ENCODE data around the gene DNLZ.

- TF ChIP-seq, protein P1, sequence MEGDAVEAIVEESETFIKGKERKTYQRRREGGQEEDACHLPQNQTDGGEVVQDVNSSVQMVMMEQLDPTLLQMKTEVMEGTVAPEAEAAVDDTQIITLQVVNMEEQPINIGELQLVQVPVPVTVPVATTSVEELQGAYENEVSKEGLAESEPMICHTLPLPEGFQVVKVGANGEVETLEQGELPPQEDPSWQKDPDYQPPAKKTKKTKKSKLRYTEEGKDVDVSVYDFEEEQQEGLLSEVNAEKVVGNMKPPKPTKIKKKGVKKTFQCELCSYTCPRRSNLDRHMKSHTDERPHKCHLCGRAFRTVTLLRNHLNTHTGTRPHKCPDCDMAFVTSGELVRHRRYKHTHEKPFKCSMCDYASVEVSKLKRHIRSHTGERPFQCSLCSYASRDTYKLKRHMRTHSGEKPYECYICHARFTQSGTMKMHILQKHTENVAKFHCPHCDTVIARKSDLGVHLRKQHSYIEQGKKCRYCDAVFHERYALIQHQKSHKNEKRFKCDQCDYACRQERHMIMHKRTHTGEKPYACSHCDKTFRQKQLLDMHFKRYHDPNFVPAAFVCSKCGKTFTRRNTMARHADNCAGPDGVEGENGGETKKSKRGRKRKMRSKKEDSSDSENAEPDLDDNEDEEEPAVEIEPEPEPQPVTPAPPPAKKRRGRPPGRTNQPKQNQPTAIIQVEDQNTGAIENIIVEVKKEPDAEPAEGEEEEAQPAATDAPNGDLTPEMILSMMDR (IDR thresholded peaks at IDR 0.05) = no peak
- no peak for TF ChIP-seq POLR2A (IDR thresholded peaks at IDR 0.05)
These were observed 35.9 kb upstream of the DNLZ start for GRCh38 chr9:136399176-136400037.
